Measurements from ENCODE around the gene PRPH. TPM values are rescaled to one million over a fixed set of nuclear protein-coding genes. Genes with fewer than 3 reads are reported as not detected.

Gene PRPH
- total and polyA plus RNA-seq, 2 of the 13 experiments (the other 11 are each of a cell fraction or from before 2014, with no cell fraction given): 0.12 TPM; not detected in 1

DNA sequence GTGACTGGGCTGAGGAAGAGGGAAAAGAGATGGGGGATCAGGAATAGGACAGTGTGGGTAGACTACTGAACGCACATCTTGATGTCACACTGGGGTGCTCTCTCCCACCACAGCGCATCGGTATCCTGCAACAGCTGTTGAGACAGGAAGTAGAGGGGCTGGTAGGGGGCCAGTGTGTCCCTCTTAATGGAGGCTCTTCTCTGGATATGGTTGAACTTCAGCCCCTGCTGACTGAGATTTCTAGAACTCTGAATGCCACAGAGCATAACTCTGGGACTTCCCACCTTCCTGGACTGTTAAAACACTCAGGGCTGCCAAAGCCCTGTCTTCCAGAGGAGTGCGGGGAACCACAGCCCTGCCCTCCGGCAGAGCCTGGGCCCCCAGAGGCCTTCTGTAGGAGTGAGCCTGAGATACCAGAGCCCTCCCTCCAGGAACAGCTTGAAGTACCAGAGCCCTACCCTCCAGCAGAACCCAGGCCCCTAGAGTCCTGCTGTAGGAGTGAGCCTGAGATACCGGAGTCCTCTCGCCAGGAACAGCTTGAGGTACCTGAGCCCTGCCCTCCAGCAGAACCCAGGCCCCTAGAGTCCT, 35.2 kb downstream of the PRPH start (continued):
- TF ChIP-seq ZSCAN30 (CRISPR knock-in tag; IDR thresholded peaks at IDR 0.05): no peak

- no peak overlapping the region for H3K27ac ChIP-seq (ENCODE audit: extremely low read length, insufficient read depth, low read length)
- no peaks in the 10 kb centered on the region for H4K20me1 ChIP-seq (ENCODE audit: insufficient read depth, low read length)
- no peak for ATAC-seq
- WGBS (ENCODE audit: low lambda C conversion rate): 90% methylated on average over 11 of the region's 14 CpGs
- no TSS peak for BruUV-seq (replicated peaks)
- H3K4me3 ChIP-seq (replicated peaks in 1 of 3; ENCODE audit: insufficient read depth in 1 of 3, low read depth in 2 of 3, low read length in 3 of 3): no peak overlapping the region
- no peaks in the 10 kb centered on the region for H3K9me3 ChIP-seq (ENCODE audit: low read length)
- DNase-seq (ENCODE audit: low spot score): no peak
- no peak for FAIRE-seq
- peaks cover 13 to 37% of the 10 kb centered on the region in 2 experiments for H3K36me3 ChIP-seq (replicated peaks in 1 of 2; ENCODE audit: control insufficient read depth in 1 of 2, insufficient read depth in 2 of 2, low read length in 2 of 2)
- no peaks in the 10 kb centered on the region for H3K79me2 ChIP-seq (ENCODE audit: insufficient read depth, low read length)
- H2AFZ ChIP-seq (ENCODE audit: low read length): no peak overlapping the region
- in situ Hi-C loops (cut with HindIII; ENCODE audit: extremely low pct_ligation_motif_present, low pct_unique_long_range_greater_than_20kb) (no loop called here), intact Hi-C loops (cut with micrococcal nuclease; ENCODE audit: unreplicated experiment) (loop anchor here (1.0 kb wide), 1 partner anchor 11 kb away; no protein-coding TSS in a partner anchor)
- H3K27me3 ChIP-seq (ENCODE audit: control insufficient read depth in 1 of 2, insufficient read depth in 2 of 2, low read length in 2 of 2): peaks cover 0 to 8% of the 10 kb centered on the region in 2 experiments; a peak in 2 of 5 replicates
- no peak overlapping the region for H3K9ac ChIP-seq (ENCODE audit: insufficient read depth, low read depth, low read length)
- no peak overlapping the region for H3K4me2 ChIP-seq (ENCODE audit: low read depth, low read length)
- peaks cover 18% of the 10 kb centered on the region for H3K4me1 ChIP-seq (ENCODE audit: insufficient read depth, low read length)
- POLR2A ChIA-PET: interaction anchor here (0.5 to 2.3 kb wide), 4 partner anchors 8 to 587 kb away, joined by 3 to 18 read pairs (median 12); partner anchors contain the start of genes DNAJC22 and TROAP
- no peak for TF ChIP-seq SRSF1 (optimal IDR thresholded peaks at IDR 0.05; ENCODE audit: low read depth, low read length)
- TF ChIP-seq ZNF331 (CRISPR knock-in tag; IDR thresholded peaks at IDR 0.05): no peak
- TF ChIP-seq TAF1 (CRISPR knock-in tag; IDR thresholded peaks at IDR 0.05): no peak
- TF ChIP-seq AGO2 (optimal IDR thresholded peaks at IDR 0.05; ENCODE audit: low read depth, low read length): peak; percentile 41
- CTCF ChIA-PET (ENCODE audit: low intra/inter-chr PET ratio, low total read pairs): interaction anchor here (1.3 to 2.4 kb wide), 4 partner anchors 11 to 183 kb away, joined by 6 to 56 read pairs (median 20); partner anchors contain the start of gene DNAJC22
Measured at GRCh38 chr12:49330631-49331379, 35.9 kb downstream of the PRPH start.

Data from HepG2 (cell line).